AG04450 (cell line): ENCODE measurements around the gene RFLNA. TPM values are rescaled to one million over a fixed set of nuclear protein-coding genes. Genes with fewer than 3 reads are reported as not detected.

Experiments
- CTCF ChIA-PET: fragments of 300-600, 350-600 bp; formaldehyde crosslinking; extraction: SDS; loops from one replicate; lab custom pipeline; 2022; ENCODE audit warnings: antibody characterized with exemption, inconsistent platforms; lab: Charles Lee
- POLR2A ChIA-PET: fragments of 350-600 bp; formaldehyde crosslinking; extraction: SDS; loops from one replicate; lab custom pipeline; 2021; ENCODE audit warnings: antibody characterized with exemption, inconsistent platforms; lab: Yijun Ruan, JAX
- DNase-seq: peaks from one replicate; pipeline ENCODE4 v3.0.0-alpha.2; 2011; ENCODE audit warnings: low read depth, low spot score
- H3K27ac ChIP-seq: one replicate; pipeline ENCODE4 v1.5.1; 2012; ENCODE audit warnings: low read depth, low read length, control low read depth
- H3K27me3 ChIP-seq: one replicate; pipeline ENCODE4 v1.6.0; 2012; ENCODE audit warnings: low read length; ENCODE audit not compliant: control insufficient read depth, insufficient read depth
- H3K4me3 ChIP-seq: 2 replicates; pipeline ENCODE4 v1.5.1; 2011; ENCODE audit warnings: mild to moderate bottlenecking, low read depth, low read length, control low read depth
- H3K9me3 ChIP-seq: 2 replicates; pipeline ENCODE4 v1.5.1; 2012; ENCODE audit warnings: low read length; ENCODE audit not compliant: control insufficient read depth, insufficient read depth
- CTCF ChIP-seq: IDR thresholded peaks from 2 replicates; pipeline ENCODE4 v1.5.1; 2011; ENCODE audit warnings: low read depth, low read length, control low read depth, inconsistent platforms
- polyA plus RNA-seq: library from polyadenylated mRNA; depleted of rRNA; stranded (reverse); fragments of >200 nt; gene quantifications from 2 replicates; pipeline ENCODE4 v1.2.3, GENCODE V29; 2011

Gene RFLNA
- polyA plus RNA-seq, 1 experiment = not detected

DNA sequence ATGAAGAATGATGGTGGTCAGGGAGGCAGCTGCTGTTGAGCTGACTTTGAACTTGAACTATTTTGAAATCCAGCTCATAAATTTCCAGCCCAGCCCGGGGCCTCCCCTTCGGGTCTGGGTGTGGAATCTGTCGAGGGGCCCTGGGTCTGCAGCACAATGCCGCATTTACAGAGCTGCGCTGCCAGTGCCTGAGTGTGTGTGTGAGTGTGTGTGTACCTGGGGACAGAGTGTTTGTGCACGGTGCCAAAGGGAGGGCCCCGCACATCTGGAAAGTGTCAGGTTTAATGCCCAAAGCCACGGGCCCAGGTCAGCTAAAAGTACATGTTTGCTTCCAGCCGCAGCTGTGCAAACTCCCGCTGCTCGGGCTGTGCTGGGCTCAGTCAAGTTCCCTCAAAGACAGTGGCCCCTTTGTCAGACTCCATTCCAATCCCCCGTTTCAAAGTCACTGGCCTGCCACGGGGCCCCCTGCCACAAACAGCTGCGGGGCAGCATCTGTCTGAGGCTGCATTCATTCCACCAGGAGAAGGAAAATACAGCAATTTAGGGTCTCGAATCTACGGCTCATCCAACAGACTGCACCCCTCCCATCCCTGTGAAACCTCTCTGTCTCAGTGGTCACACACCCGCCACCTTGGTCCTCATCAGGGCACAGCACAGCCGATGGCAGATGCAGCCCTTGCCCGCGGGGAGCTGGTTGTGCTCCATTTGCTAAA lies 16.3 kb upstream of the RFLNA start:
- Histone ChIP-seq H3K27ac (no peak overlapping the region), H3K9me3 (no peaks in the 10 kb centered on the region), H3K27me3 (peaks cover 57% of the 10 kb centered on the region), H3K4me3 (no peak overlapping the region)
- ChIA-PET CTCF (no interaction called here), POLR2A (no interaction called here)
- no peak for DNase-seq
- TF ChIP-seq CTCF = no peak

DNA sequence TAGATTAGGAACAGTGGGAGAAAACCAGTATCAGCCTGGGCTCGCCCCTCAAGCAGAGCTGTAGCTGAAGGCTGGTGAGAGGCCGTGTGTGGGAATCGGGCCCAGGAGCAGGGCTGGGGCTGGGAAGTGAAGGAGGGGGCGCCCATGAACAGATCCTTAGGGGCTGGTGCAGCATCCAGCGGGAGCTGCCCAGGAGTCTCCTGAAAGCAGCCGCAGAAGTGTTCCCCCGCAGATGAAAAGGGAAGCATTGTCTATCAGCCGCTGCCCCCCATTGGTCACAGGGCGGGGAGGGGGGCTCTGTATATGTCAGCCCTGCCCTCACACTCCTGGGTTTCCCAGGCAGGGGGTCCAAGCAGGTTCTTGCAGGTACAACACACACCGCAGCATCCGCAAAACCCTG lies 15.6 kb upstream of the RFLNA start:
- no peak for TF ChIP-seq CTCF
- Histone ChIP-seq H3K4me3 (no peak overlapping the region), H3K9me3 (peaks cover 2% of the 10 kb centered on the region; the same call in 1 of the 2 replicates), H3K27me3 (peaks cover 64% of the 10 kb centered on the region), H3K27ac (no peak overlapping the region)
- ChIA-PET POLR2A (no interaction called here), CTCF (no interaction called here)
- DNase-seq = no peak

DNA sequence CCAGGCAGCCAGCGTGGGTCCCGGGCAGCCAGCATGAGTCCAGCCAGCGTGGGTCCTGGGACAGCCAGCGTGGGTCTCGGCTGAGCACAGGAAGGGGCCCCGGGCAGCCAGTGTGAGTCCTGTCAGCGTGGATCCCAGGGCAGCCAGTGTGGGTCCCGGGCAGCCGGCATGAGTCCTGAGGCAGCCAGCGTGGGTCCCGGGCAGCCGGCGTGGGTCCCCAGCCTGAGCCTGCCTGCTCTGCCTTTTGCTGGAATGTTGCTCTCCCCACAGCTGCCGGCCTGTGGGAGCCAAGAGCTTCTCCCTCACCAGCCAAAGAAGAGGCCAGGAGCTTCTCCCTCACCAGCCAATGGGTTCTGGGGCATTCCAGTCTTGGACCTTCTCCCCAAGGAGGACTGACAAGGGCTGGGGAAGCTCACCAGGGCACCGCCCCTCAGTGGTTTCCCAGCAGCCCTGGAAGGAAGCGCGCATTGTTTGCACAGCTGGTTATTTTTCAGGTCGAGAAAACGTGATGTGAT lies 15.0 kb upstream of the RFLNA start:
- TF ChIP-seq CTCF = no peak
- CTCF ChIA-PET = no interaction called here
- peaks cover 70% of the 10 kb centered on the region for H3K27me3 ChIP-seq
- peaks cover 6% of the 10 kb centered on the region; the same call in 1 of the 2 replicates for H3K9me3 ChIP-seq
- H3K27ac ChIP-seq = no peak overlapping the region
- no peak for DNase-seq
- no peak overlapping the region for H3K4me3 ChIP-seq
- POLR2A ChIA-PET = no interaction called here

DNA sequence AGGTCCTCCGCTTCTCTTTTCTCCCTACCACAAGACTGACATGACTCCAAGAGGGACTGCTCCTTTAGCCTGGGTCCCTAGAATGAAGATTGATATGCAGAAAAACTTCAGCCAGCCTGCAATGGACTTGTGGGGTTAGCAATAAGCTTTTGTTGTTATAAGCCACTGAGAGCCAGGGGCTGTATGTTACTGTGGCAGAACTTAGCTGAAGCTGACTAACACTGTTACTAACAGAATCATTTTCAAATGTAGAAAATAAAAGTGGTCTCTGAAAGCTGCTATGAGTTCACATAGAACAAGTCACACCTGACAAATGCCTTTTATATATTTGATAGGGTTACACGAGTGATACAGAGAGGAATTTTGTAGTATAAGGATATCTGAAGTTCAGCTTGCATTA lies 13.6 kb upstream of the RFLNA start:
- ChIA-PET POLR2A (no interaction called here), CTCF (no interaction called here)

More for the DNA sequence above, 13.6 kb upstream of the RFLNA start:
- Histone ChIP-seq H3K4me3 (no peak overlapping the region), H3K27me3 (peaks cover 71% of the 10 kb centered on the region), H3K9me3 (peaks cover 9% of the 10 kb centered on the region), H3K27ac (no peak overlapping the region)
- DNase-seq = no peak
- TF ChIP-seq CTCF = no peak
